Measurements from ENCODE around the gene C3orf38. TPM values are rescaled to one million over a fixed set of nuclear protein-coding genes. Genes with fewer than 3 reads are reported as not detected.
"Not testable (repeated sequence)": the region's sequence is repeated elsewhere in the genome, so short reads cannot be mapped to it uniquely, and the experiment has no call there.

The C3orf38 gene
- total RNA-seq, 6 experiments from 2014 or later, result 23.0 to 28.9 (median 26.4) TPM

DNA sequence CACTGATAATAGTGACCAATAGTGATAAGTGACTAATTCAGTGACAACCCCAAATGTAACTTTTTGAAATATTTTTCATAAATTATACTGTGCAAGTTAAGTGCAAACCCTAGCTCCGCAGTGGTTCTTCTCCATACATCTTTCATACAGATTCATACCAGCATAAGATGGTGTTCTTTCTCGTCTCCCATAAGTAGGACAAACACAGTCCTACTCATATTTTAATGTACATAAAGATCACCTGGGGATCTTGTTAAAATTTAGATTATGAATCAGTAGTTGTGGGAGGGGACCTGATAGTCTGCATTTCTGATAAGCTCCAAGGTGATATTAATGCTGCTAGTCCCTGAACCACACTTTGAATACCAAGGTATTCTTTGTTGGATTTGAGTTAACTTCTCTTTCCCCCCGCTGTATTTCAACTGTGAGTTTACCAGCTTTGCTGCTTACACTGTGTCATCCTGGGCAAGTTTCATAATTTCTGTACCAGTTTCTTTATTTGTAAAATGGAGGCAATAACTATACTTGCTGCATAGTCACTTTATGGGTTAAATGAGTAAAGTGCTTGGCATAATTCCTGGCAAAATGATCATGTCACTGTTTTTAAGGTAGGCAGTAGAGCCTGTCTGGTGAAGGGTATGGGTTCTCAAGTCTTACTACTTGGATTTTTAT lies 34.7 kb upstream of the C3orf38 start:
- no peak for DNase-seq
- TF ChIP-seq, protein P1, sequence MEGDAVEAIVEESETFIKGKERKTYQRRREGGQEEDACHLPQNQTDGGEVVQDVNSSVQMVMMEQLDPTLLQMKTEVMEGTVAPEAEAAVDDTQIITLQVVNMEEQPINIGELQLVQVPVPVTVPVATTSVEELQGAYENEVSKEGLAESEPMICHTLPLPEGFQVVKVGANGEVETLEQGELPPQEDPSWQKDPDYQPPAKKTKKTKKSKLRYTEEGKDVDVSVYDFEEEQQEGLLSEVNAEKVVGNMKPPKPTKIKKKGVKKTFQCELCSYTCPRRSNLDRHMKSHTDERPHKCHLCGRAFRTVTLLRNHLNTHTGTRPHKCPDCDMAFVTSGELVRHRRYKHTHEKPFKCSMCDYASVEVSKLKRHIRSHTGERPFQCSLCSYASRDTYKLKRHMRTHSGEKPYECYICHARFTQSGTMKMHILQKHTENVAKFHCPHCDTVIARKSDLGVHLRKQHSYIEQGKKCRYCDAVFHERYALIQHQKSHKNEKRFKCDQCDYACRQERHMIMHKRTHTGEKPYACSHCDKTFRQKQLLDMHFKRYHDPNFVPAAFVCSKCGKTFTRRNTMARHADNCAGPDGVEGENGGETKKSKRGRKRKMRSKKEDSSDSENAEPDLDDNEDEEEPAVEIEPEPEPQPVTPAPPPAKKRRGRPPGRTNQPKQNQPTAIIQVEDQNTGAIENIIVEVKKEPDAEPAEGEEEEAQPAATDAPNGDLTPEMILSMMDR (IDR thresholded peaks at IDR 0.05), result no peak
- Mint-ChIP-seq H3K4me1 (ENCODE audit: low read depth) (peaks cover 13% of the 10 kb centered on the region), H3K9me3 (0 out of 2 replicates have a peak, but pooled peaks cover 3% of the 10 kb centered on the region), H3K36me3 (ENCODE audit: low read depth) (peaks cover 23% of the 10 kb centered on the region), H3K27me3 (ENCODE audit: insufficient read depth) (no peaks in the 10 kb centered on the region), H3K27ac (no peak overlapping the region), H3K4me3 (no peak overlapping the region)

- Mint-ChIP-seq H3K27ac (no peak overlapping the region), H3K27me3 (ENCODE audit: insufficient read depth) (peaks cover 1% of the 10 kb centered on the region; the same call in 1 of the 2 replicates), H3K4me1 (ENCODE audit: low read depth) (peaks cover 9% of the 10 kb centered on the region), H3K9me3 (0 out of 2 replicates have a peak, but pooled peaks cover 3% of the 10 kb centered on the region), H3K4me3 (no peak overlapping the region), H3K36me3 (ENCODE audit: low read depth) (peaks cover 23% of the 10 kb centered on the region)
- DNase-seq, result no peak
- TF ChIP-seq, protein P1 (IDR thresholded peaks at IDR 0.05), result no peak
Observed at GRCh38 chr3:88117683-88118082, 32.1 kb upstream of the C3orf38 start.

- H3K4me1 Mint-ChIP-seq (ENCODE audit: low read depth); H3K27ac Mint-ChIP-seq; H3K9me3 Mint-ChIP-seq; H3K27me3 Mint-ChIP-seq (ENCODE audit: insufficient read depth); H3K4me3 Mint-ChIP-seq; DNase-seq: not testable (repeated sequence)
- peaks cover 23% of the 10 kb centered on the region for H3K36me3 Mint-ChIP-seq (ENCODE audit: low read depth)
Observed at GRCh38 chr3:88118603-88119002, 31.2 kb upstream of the C3orf38 start.

DNA sequence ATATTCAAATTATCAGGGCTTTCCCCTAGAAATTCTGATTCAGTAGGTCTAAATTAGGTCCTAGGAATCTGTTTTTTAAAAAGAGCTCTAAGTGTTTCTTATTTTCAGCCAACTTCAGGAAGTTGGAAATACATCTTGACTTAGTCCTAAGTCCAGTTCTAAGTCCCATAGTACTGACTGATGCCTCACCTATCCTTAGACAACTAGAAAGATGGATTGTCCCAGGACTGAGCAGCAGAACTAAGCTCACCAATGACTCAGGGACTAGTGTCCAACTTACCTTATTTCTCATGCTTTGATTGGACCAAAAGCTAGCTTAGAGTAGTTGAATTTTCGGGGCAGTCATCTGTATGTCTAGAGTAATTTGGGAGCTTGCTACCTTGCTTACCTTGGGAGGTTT lies 26.2 kb upstream of the C3orf38 start:
- no peak for DNase-seq
- no peaks in the 10 kb centered on the region for H3K9me3 Mint-ChIP-seq
- H3K36me3 Mint-ChIP-seq (ENCODE audit: low read depth), result peaks cover 2% of the 10 kb centered on the region; the same call in 1 of the 2 replicates
- no peak overlapping the region for H3K27ac Mint-ChIP-seq
- H3K4me3 Mint-ChIP-seq, result no peak overlapping the region
- TF ChIP-seq, protein P1 (IDR thresholded peaks at IDR 0.05), result no peak
- H3K4me1 Mint-ChIP-seq (ENCODE audit: low read depth), result no peaks in the 10 kb centered on the region; the same call in 1 of the 2 replicates
- peaks cover 1% of the 10 kb centered on the region; the same call in 1 of the 2 replicates for H3K27me3 Mint-ChIP-seq (ENCODE audit: insufficient read depth)

GRCh38 chr3:88131695-88132094 lies 18.1 kb upstream of the C3orf38 start:
- TF ChIP-seq, protein P1 (IDR thresholded peaks at IDR 0.05), result no peak
- Mint-ChIP-seq H3K36me3 (ENCODE audit: low read depth) (peaks cover 6% of the 10 kb centered on the region), H3K27me3 (ENCODE audit: insufficient read depth) (no peaks in the 10 kb centered on the region), H3K27ac (no peak overlapping the region; the same call in 1 of the 2 replicates), H3K4me3 (no peak overlapping the region), H3K9me3 (no peaks in the 10 kb centered on the region), H3K4me1 (ENCODE audit: low read depth) (peaks cover 20% of the 10 kb centered on the region)
- no peak for DNase-seq

DNA sequence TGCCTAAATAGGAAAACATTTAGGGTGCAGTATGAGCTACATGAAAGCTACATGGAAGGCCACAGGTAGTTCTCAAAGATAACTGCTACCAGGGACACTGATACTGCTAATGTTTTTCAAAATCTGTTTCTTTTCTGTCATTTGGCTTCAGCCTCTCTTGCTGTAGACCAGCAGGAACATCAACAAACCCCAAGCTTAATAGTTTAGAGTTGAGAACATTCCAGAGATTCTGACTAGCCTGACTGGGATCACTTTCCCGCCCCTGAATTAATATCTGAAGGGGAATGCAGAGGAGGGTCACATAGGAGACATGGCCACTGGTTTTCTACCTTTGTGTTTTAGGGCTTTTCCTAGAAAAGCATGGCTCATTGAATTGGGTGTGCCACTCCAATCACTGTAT lies 16.9 kb upstream of the C3orf38 start:
- H3K9me3 Mint-ChIP-seq, result no peaks in the 10 kb centered on the region
- DNase-seq, result no peak
- peaks cover 7% of the 10 kb centered on the region for H3K36me3 Mint-ChIP-seq (ENCODE audit: low read depth)
- no peaks in the 10 kb centered on the region for H3K27me3 Mint-ChIP-seq (ENCODE audit: insufficient read depth)
- peak overlapping the region; percentile 25 for H3K27ac Mint-ChIP-seq
- no peak overlapping the region for H3K4me3 Mint-ChIP-seq
- TF ChIP-seq, protein P1 (IDR thresholded peaks at IDR 0.05), result no peak
- H3K4me1 Mint-ChIP-seq (ENCODE audit: low read depth), result peaks cover 28% of the 10 kb centered on the region
